DND-41 (cell line): ENCODE results near the gene TAF11.

Experiments
- ATAC-seq: fragments of 200-7000 bp; cut with Tn5 transposase; 3 replicates; pipeline ENCODE4 v1.9.1; 2021; ENCODE audit warnings: low read depth; ENCODE audit not compliant: insufficient read depth
- DNase-seq: peaks from one replicate; pipeline ENCODE4 v3.0.0-alpha.2; 2020
- H2AFZ ChIP-seq: 2 replicates; pipeline ENCODE4 v1.6.0; 2012; ENCODE audit warnings: low read depth, low read length
- H3K27ac ChIP-seq: 2 replicates; pipeline ENCODE4 v1.5.1; 2012; ENCODE audit warnings: low read length, inconsistent platforms
- H3K27me3 ChIP-seq: fragments of 200-600 bp; sonication (generic); 2 replicates; pipeline ENCODE4 v1.6.0; 2012; ENCODE audit warnings: low read length, mild to moderate bottlenecking, inconsistent platforms; ENCODE audit not compliant: insufficient read depth, poor library complexity
- H3K36me3 ChIP-seq: 2 replicates; pipeline ENCODE4 v1.5.1; 2012; ENCODE audit warnings: low read length, inconsistent platforms; ENCODE audit not compliant: insufficient read depth
- H3K4me1 ChIP-seq: 2 replicates; pipeline ENCODE4 v1.5.1; 2012; ENCODE audit warnings: mild to moderate bottlenecking, low read length; ENCODE audit not compliant: insufficient read depth
- H3K4me2 ChIP-seq: 2 replicates; pipeline ENCODE4 v1.6.0; 2012; ENCODE audit warnings: mild to moderate bottlenecking, moderate library complexity, low read length, inconsistent platforms; ENCODE audit not compliant: insufficient read depth
- H3K4me3 ChIP-seq, 2 experiments: fragments of 200-600 bp in 1 of 2; shearing (Covaris generic) in 1 of 2; 2 replicates each; pipeline ENCODE4 v1.5.1; 2012 to 2016; ENCODE audit warnings: inconsistent platforms in 2 of 2, low read length in 2 of 2, mild to moderate bottlenecking in 2 of 2, low read depth in 1 of 2, moderate library complexity in 1 of 2
- H3K79me2 ChIP-seq: 2 replicates; pipeline ENCODE4 v1.6.0; 2012; ENCODE audit warnings: low read length, inconsistent platforms; ENCODE audit not compliant: insufficient read depth
- H3K9ac ChIP-seq: 2 replicates; pipeline ENCODE4 v1.6.0; 2012; ENCODE audit warnings: low read depth, mild to moderate bottlenecking, inconsistent platforms, low read length, moderate library complexity
- H3K9me3 ChIP-seq: 2 replicates; pipeline ENCODE4 v1.5.1; 2012; ENCODE audit warnings: low read length, moderate library complexity, mild to moderate bottlenecking, inconsistent platforms; ENCODE audit not compliant: insufficient read depth, severe bottlenecking
- H4K20me1 ChIP-seq: 2 replicates; pipeline ENCODE4 v1.6.0; 2012; ENCODE audit warnings: low read length; ENCODE audit not compliant: insufficient read depth
- EZH2 ChIP-seq: IDR thresholded peaks from 3 replicates; pipeline ENCODE4 v1.6.1; 2012; ENCODE audit warnings: borderline replicate concordance, low read depth, mild to moderate bottlenecking, moderate library complexity, low read length, inconsistent platforms; ENCODE audit not compliant: severe bottlenecking
- TF ChIP-seq, protein P1 (sequence below): IDR thresholded peaks from 2 replicates; pipeline ENCODE4 v1.5.1; 2012; ENCODE audit warnings: borderline replicate concordance, low read length, moderate library complexity, mild to moderate bottlenecking; ENCODE audit not compliant: poor library complexity, severe bottlenecking; ENCODE audit errors: extremely low read depth

Gene TAF11

DNA sequence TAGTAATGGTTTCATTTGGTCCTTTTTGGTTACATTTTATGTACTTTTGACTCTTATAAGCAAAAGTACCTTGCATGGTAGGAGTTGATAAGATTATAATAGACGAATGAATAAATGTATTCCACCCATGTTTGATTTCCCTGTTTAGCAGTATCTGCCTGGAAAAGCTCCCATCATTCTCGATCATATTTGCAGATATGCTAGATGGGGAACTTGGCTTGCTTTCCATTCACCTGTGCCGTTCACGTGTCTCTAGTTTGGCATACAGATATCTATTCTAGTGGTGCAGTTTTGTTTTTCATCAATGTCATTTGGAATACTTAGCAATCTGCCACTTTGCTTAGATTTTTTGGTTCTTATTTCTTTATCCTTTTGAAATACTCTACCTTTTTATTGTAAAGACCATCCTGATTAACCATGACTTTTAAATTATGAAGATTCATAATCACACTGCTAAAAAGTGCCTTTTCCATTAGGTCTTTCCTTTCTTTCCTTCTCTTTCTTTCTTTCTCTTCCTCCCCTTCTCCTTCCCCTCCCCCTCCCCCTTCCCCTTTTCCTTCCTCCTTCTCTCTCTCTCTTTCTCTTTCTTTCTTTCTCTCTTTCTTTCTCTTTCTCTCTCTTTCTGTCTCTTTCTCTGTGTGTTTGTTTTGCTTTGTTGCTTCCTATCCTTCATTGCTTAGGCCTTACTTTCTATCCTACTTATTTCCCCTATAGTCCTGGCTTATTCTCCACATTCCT lies 41.6 kb upstream of the TAF11 start:
- no peak overlapping the region for H3K27ac ChIP-seq
- DNase-seq = no peak
- no peaks in the 10 kb centered on the region for H3K9me3 ChIP-seq
- H3K27me3 ChIP-seq = no peaks in the 10 kb centered on the region
- H3K4me2 ChIP-seq = no peak overlapping the region
- no peaks in the 10 kb centered on the region; the same call in 1 of the 2 replicates for H3K79me2 ChIP-seq
- no peak overlapping the region for H2AFZ ChIP-seq
- TF ChIP-seq EZH2 = no peak
- TF ChIP-seq, protein P1, sequence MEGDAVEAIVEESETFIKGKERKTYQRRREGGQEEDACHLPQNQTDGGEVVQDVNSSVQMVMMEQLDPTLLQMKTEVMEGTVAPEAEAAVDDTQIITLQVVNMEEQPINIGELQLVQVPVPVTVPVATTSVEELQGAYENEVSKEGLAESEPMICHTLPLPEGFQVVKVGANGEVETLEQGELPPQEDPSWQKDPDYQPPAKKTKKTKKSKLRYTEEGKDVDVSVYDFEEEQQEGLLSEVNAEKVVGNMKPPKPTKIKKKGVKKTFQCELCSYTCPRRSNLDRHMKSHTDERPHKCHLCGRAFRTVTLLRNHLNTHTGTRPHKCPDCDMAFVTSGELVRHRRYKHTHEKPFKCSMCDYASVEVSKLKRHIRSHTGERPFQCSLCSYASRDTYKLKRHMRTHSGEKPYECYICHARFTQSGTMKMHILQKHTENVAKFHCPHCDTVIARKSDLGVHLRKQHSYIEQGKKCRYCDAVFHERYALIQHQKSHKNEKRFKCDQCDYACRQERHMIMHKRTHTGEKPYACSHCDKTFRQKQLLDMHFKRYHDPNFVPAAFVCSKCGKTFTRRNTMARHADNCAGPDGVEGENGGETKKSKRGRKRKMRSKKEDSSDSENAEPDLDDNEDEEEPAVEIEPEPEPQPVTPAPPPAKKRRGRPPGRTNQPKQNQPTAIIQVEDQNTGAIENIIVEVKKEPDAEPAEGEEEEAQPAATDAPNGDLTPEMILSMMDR = no peak
- H3K4me1 ChIP-seq = no peaks in the 10 kb centered on the region
- H3K9ac ChIP-seq = no peak overlapping the region
- no peaks in the 10 kb centered on the region for H3K36me3 ChIP-seq
- H4K20me1 ChIP-seq = peaks cover 20% of the 10 kb centered on the region; the same call in 1 of the 2 replicates
- no peak overlapping the region for H3K4me3 ChIP-seq
- no peak for ATAC-seq

DNA sequence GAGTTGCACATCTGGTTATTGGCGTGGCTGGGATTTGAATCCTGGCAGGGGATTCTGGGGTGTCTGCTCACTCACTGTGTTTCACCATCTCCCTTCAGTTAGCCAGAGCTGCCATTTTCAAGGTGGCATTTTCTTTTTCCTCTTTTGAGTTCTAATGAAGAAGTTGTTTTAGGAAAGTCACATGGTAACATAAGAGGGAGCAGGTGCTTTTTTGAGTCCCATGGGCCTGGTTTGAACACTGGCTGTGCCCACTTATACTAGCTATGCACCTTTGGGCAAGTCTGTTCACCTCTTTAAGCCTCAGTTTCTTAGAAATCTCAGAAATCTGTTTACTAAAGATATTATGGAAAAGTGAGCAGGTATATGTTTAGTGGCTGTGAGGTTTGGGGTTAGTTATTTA lies 40.9 kb upstream of the TAF11 start:
- H3K9me3 ChIP-seq = no peaks in the 10 kb centered on the region
- no peak for DNase-seq
- H3K79me2 ChIP-seq = no peaks in the 10 kb centered on the region; the same call in 1 of the 2 replicates
- no peak overlapping the region for H2AFZ ChIP-seq
- H3K36me3 ChIP-seq = no peaks in the 10 kb centered on the region
- H4K20me1 ChIP-seq = peaks cover 20% of the 10 kb centered on the region; the same call in 1 of the 2 replicates
- no peak overlapping the region for H3K9ac ChIP-seq
- H3K4me3 ChIP-seq = no peak overlapping the region
- no peak for TF ChIP-seq EZH2
- TF ChIP-seq, protein P1 = no peak
- no peaks in the 10 kb centered on the region for H3K4me1 ChIP-seq
- ATAC-seq = no peak
- no peak overlapping the region for H3K4me2 ChIP-seq
- H3K27ac ChIP-seq = no peak overlapping the region
- H3K27me3 ChIP-seq = no peaks in the 10 kb centered on the region

DNA sequence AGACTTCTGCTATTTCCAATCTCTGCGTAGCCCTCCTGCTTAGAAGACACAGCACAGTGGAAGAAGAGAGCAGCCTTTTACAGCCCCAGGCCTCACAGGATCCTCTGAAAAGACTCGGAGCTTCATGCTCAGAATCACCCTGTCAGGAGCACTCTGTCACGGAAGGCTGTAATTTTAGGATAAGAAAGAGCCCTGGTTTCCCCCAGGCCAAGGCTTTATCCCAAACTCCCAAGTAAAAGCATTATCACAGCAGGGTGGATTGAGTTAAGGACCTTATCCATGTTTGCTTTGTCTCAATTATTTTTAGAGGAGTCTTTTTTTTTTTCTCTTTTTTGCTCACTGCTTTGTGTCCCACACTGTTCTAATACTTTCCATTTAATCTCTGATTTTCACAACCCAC lies 40.4 kb upstream of the TAF11 start:
- H3K36me3 ChIP-seq = no peaks in the 10 kb centered on the region
- no peak overlapping the region for H3K4me3 ChIP-seq
- DNase-seq (no peak), ATAC-seq (no peak)
- peaks cover 20% of the 10 kb centered on the region; the same call in 1 of the 2 replicates for H4K20me1 ChIP-seq
- H3K27me3 ChIP-seq = no peaks in the 10 kb centered on the region
- H3K4me1 ChIP-seq = no peaks in the 10 kb centered on the region
- no peaks in the 10 kb centered on the region; the same call in 1 of the 2 replicates for H3K79me2 ChIP-seq
- H3K9me3 ChIP-seq = no peaks in the 10 kb centered on the region
- no peak overlapping the region for H3K4me2 ChIP-seq
- H2AFZ ChIP-seq = no peak overlapping the region
- no peak overlapping the region for H3K9ac ChIP-seq
- TF ChIP-seq, protein P1 = no peak
- no peak overlapping the region for H3K27ac ChIP-seq
